IMR-90 (cell line): ENCODE measurements around the gene PITPNC1. TPM values are rescaled to one million over a fixed set of nuclear protein-coding genes. Genes with fewer than 3 reads are reported as not detected.

Experiments
- ATAC-seq: fragments of 200-7000 bp; cut with Tn5 transposase; 2 replicates; pipeline ENCODE4 v1.9.1; 2020; ENCODE audit warnings: low read depth, mild to moderate bottlenecking, moderate library complexity
- BruUV-seq: library from RNA; stranded (reverse); fragments of 400-500 nt; replicated peaks from 2 replicates; lab custom pipeline; 2021; lab: Mats Ljungman, UMichigan
- CTCF ChIA-PET: fragments of 300-600 bp; formaldehyde crosslinking; extraction: SDS; loops from one replicate; lab custom pipeline; 2021; ENCODE audit warnings: antibody characterized with exemption; lab: Yijun Ruan, JAX
- POLR2A ChIA-PET: fragments of 300-600 bp; sonication (Branson Sonifier 250); formaldehyde crosslinking; loops from one replicate; lab custom pipeline; 2022; ENCODE audit warnings: antibody characterized with exemption; ENCODE audit not compliant: unreplicated experiment; lab: Charles Lee
- DNase-seq: peaks from one replicate; pipeline ENCODE4 v3.0.0; 2013
- H2AFZ ChIP-seq: replicated peaks from 2 replicates; pipeline ENCODE3; 2013; ENCODE audit warnings: low read length, mild to moderate bottlenecking; ENCODE audit not compliant: poor library complexity
- H2AK5ac ChIP-seq: 2 replicates; pipeline ENCODE4 v1.6.1; 2013; ENCODE audit warnings: low read depth, low read length, inconsistent platforms
- H2AK9ac ChIP-seq: replicated peaks from 2 replicates; pipeline ENCODE3; 2013; ENCODE audit warnings: mild to moderate bottlenecking, low read depth, low read length, moderate library complexity; ENCODE audit not compliant: poor library complexity
- H2BK120ac ChIP-seq: 2 replicates; pipeline ENCODE4 v1.6.1; 2013; ENCODE audit warnings: low read depth, low read length, inconsistent platforms
- H2BK15ac ChIP-seq: 3 replicates; pipeline ENCODE4 v1.6.1; 2013; ENCODE audit warnings: low read depth, low read length, inconsistent platforms
- H2BK20ac ChIP-seq: 2 replicates; pipeline ENCODE4 v1.6.1; 2013; ENCODE audit warnings: low read depth, mild to moderate bottlenecking, inconsistent platforms, low read length, moderate library complexity
- H2BK5ac ChIP-seq: 2 replicates; pipeline ENCODE4 v1.6.1; 2013; ENCODE audit warnings: mild to moderate bottlenecking, low read depth, low read length, inconsistent platforms; ENCODE audit not compliant: poor library complexity, severe bottlenecking
- H3K14ac ChIP-seq: replicated peaks from 2 replicates; pipeline ENCODE4 v1.6.1; 2013; ENCODE audit warnings: low read depth, low read length, inconsistent platforms
- H3K18ac ChIP-seq: 2 replicates; pipeline ENCODE4 v1.6.1; 2013; ENCODE audit warnings: low read depth, low read length, control low read depth
- H3K23ac ChIP-seq: 2 replicates; pipeline ENCODE4 v1.6.1; 2013; ENCODE audit warnings: low read depth, low read length, inconsistent platforms
- H3K27ac ChIP-seq: 2 replicates; pipeline ENCODE4 v1.5.1; 2013; ENCODE audit warnings: mild to moderate bottlenecking, control low read depth, low read length; ENCODE audit not compliant: insufficient read depth
- H3K27me3 ChIP-seq: 2 replicates; pipeline ENCODE4 v1.6.1; 2013; ENCODE audit warnings: low read length; ENCODE audit not compliant: control insufficient read depth, insufficient read depth
- H3K36me3 ChIP-seq: 2 replicates; pipeline ENCODE4 v1.6.1; 2013; ENCODE audit warnings: low read length, mixed read lengths; ENCODE audit not compliant: control insufficient read depth, insufficient read depth
- H3K4ac ChIP-seq: 2 replicates; pipeline ENCODE4 v1.6.1; 2013; ENCODE audit warnings: low read depth, low read length, inconsistent platforms
- H3K4me1 ChIP-seq: 2 replicates; pipeline ENCODE4 v1.6.1; 2013; ENCODE audit warnings: low read length, mixed read lengths; ENCODE audit not compliant: control insufficient read depth, insufficient read depth
- H3K4me2 ChIP-seq: 2 replicates; pipeline ENCODE4 v1.6.1; 2013; ENCODE audit warnings: low read depth, mild to moderate bottlenecking, control low read depth, low read length, moderate library complexity
- H3K4me3 ChIP-seq: 2 replicates; pipeline ENCODE4 v1.5.1; 2013; ENCODE audit warnings: low read depth, mild to moderate bottlenecking, control low read depth, low read length, moderate library complexity; ENCODE audit not compliant: insufficient read depth
- H3K56ac ChIP-seq: 2 replicates; pipeline ENCODE4 v1.6.1; 2013; ENCODE audit warnings: low read length, inconsistent platforms; ENCODE audit not compliant: insufficient read depth; ENCODE audit errors: extremely low read depth
- H3K79me1 ChIP-seq, 2 experiments: 2 replicates each; pipeline ENCODE4 v1.6.1; 2013; ENCODE audit warnings: low read length in 2 of 2, inconsistent platforms in 1 of 2, low read depth in 1 of 2
- H3K9ac ChIP-seq: 2 replicates; pipeline ENCODE4 v1.6.1; 2013; ENCODE audit warnings: low read depth, low read length, control low read depth
- H3K9me1 ChIP-seq: 2 replicates; pipeline ENCODE4 v1.6.1; 2013; ENCODE audit warnings: low read length, inconsistent platforms; ENCODE audit not compliant: insufficient read depth
- H3K9me3 ChIP-seq: 2 replicates; pipeline ENCODE4 v1.6.1; 2013; ENCODE audit warnings: low read length; ENCODE audit not compliant: control insufficient read depth, insufficient read depth
- H4K20me1 ChIP-seq: 2 replicates; pipeline ENCODE4 v1.6.1; 2013; ENCODE audit warnings: low read length, inconsistent platforms; ENCODE audit not compliant: insufficient read depth
- H4K5ac ChIP-seq: 2 replicates; pipeline ENCODE4 v1.6.1; 2013; ENCODE audit warnings: mild to moderate bottlenecking, low read depth, low read length, control low read depth
- H4K8ac ChIP-seq, 2 experiments: 2 replicates each; pipeline ENCODE4 v1.6.1; 2013; ENCODE audit warnings: low read depth in 2 of 2, low read length in 2 of 2, control low read depth in 1 of 2, inconsistent platforms in 1 of 2
- H4K91ac ChIP-seq: 2 replicates; pipeline ENCODE4 v1.6.1; 2013; ENCODE audit warnings: low read depth, low read length, inconsistent platforms; ENCODE audit not compliant: insufficient read depth
- FOS ChIP-seq: fragments of 150-350 bp; IDR thresholded peaks from 2 replicates; pipeline ENCODE4 v1.6.1; 2016; ENCODE audit warnings: low read depth, low read length
- MXI1 ChIP-seq: IDR thresholded peaks from 2 replicates; pipeline ENCODE4 v1.6.1; 2012; ENCODE audit warnings: low read depth, mild to moderate bottlenecking, low read length, moderate library complexity, borderline replicate concordance
- WGBS, 2 experiments: methylation state at CpG; one replicate each; pipeline versions ENCODE4 v1.1.5 to v1.1.7; 2013; ENCODE audit warnings: missing lambda C conversion rate in 2 of 2; ENCODE audit not compliant: insufficient read length in 1 of 2; ENCODE audit errors: extremely low coverage in 2 of 2; 5-methylcytosine and 5-hydroxymethylcytosine counted together
- dilution Hi-C: fragments of 300-500 bp; cut with HindIII; formaldehyde crosslinking; loops from one replicate; pipeline ENCODE4 v1.14.3; 2018; ENCODE audit warnings: low sequenced_read_pairs; ENCODE audit not compliant: unreplicated experiment
- in situ Hi-C: fragments of 300-500 bp; cut with MboI; formaldehyde crosslinking; loops from 3 replicates; pipeline ENCODE4 v1.14.3; 2019; ENCODE audit warnings: low sequenced_read_pairs, inconsistent platforms, mixed read lengths
- intact Hi-C: fragments of 100-400 bp; cut with micrococcal nuclease; formaldehyde crosslinking; loops from 2 replicates; pipeline ENCODE4 v1.10.0; 2022
- polyA plus RNA-seq, 3 experiments: library from polyadenylated mRNA; depleted of rRNA; stranded (reverse); fragments of >200 nt; gene quantifications; 2 replicates each; pipeline ENCODE4 v1.2.3, GENCODE V29; 2012; ENCODE audit warnings: low replicate concordance in 1 of 3
- total RNA-seq: library from RNA; depleted of rRNA; stranded (reverse); fragments of >200 nt; gene quantifications from 2 replicates; pipeline ENCODE4 v1.2.3, GENCODE V29; 2012
- TF ChIP-seq, protein P1 (sequence below): fragments of 150-350 bp; IDR thresholded peaks from 2 replicates; pipeline ENCODE4 v1.6.1; 2016; ENCODE audit warnings: low read depth, mild to moderate bottlenecking, low read length, moderate library complexity, borderline replicate concordance

The PITPNC1 gene
- total and polyA plus RNA-seq, 2 of the 4 experiments (the other 2 are of a cell fraction): 4.1 TPM

DNA sequence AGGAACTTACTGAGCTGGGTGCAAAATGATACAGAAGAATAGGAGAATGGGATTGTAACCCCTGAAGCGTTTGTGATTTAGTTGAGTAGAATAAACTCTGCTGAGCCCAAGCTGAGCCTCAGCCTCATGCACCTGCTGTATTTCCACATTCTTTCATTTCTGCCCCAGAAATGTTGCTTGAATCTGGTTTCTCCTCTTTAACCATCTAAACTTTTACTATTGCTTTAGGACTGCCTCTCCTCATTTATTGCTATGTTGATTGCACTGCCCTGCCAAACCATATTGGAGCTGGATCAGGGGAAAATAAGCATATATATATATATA, 64.8 kb downstream of the PITPNC1 start:
- no TSS peak for BruUV-seq
- no peak overlapping the region for H3K4ac ChIP-seq
- peaks cover 3% of the 10 kb centered on the region; the same call in 1 of the 2 replicates for H3K4me1 ChIP-seq
- H4K5ac ChIP-seq: no peak overlapping the region
- no peak overlapping the region for H3K4me2 ChIP-seq
- in situ Hi-C loops: no loop called here
- intact Hi-C loops: no loop called here
- POLR2A ChIA-PET: no interaction called here
- peaks cover 16 to 26% of the 10 kb centered on the region in 2 experiments for H3K79me1 ChIP-seq
- 0 out of 4 replicates have a peak overlapping the region, but pooled peaks of 1 of the 2 experiments have one; percentile 41 for H4K8ac ChIP-seq
- ATAC-seq: no peak
- no peak overlapping the region for H2AK9ac ChIP-seq
- no peak overlapping the region; the same call in 1 of the 2 replicates for H2BK20ac ChIP-seq
- TF ChIP-seq MXI1 (no peak), FOS (no peak)
- TF ChIP-seq, protein P1, sequence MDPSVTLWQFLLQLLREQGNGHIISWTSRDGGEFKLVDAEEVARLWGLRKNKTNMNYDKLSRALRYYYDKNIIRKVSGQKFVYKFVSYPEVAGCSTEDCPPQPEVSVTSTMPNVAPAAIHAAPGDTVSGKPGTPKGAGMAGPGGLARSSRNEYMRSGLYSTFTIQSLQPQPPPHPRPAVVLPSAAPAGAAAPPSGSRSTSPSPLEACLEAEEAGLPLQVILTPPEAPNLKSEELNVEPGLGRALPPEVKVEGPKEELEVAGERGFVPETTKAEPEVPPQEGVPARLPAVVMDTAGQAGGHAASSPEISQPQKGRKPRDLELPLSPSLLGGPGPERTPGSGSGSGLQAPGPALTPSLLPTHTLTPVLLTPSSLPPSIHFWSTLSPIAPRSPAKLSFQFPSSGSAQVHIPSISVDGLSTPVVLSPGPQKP: no peak
- no peak overlapping the region for H2BK5ac ChIP-seq
- no peak overlapping the region for H3K56ac ChIP-seq
- no peak overlapping the region for H2BK15ac ChIP-seq
- no peaks in the 10 kb centered on the region for H3K27me3 ChIP-seq
- no peaks in the 10 kb centered on the region for H4K20me1 ChIP-seq
- H3K27ac ChIP-seq: no peak overlapping the region
- H3K9ac ChIP-seq: no peak overlapping the region
- no peaks in the 10 kb centered on the region for H3K9me3 ChIP-seq
- no peaks in the 10 kb centered on the region for H3K36me3 ChIP-seq
- H2BK120ac ChIP-seq: no peak overlapping the region
- H3K9me1 ChIP-seq: no peaks in the 10 kb centered on the region
- H3K4me3 ChIP-seq: no peak overlapping the region
- no peak overlapping the region for H2AFZ ChIP-seq
- dilution Hi-C loops: no loop called here
- H3K18ac ChIP-seq: no peak overlapping the region
- peak overlapping the region; percentile 61; the same call in 1 of the 2 replicates for H2AK5ac ChIP-seq
- DNase-seq: no peak
- 71% methylated on average over 1 of the region's 1 CpG; no CpG with 5 or more reads in 1 of the 2 experiments for WGBS, 2 experiments
- no peak overlapping the region for H4K91ac ChIP-seq
- no peak overlapping the region for H3K14ac ChIP-seq
- CTCF ChIA-PET: interaction anchor here (0.8 to 1.5 kb wide), 2 partner anchors 34 kb away, joined by 3 to 8 read pairs; no protein-coding TSS in a partner anchor
- H3K23ac ChIP-seq: no peak overlapping the region
